ENCODE results near the gene MARCKSL1.

The MARCKSL1 gene

GRCh38 chr1:32352831-32353383, 16.9 kb upstream of the MARCKSL1 start:
- no peak for FAIRE-seq

GRCh38 chr1:32352239-32352745, 16.3 kb upstream of the MARCKSL1 start:
- FAIRE-seq, result no peak

- no peak for FAIRE-seq
Measured at GRCh38 chr1:32351399-32352238, 15.6 kb upstream of the MARCKSL1 start.

DNA sequence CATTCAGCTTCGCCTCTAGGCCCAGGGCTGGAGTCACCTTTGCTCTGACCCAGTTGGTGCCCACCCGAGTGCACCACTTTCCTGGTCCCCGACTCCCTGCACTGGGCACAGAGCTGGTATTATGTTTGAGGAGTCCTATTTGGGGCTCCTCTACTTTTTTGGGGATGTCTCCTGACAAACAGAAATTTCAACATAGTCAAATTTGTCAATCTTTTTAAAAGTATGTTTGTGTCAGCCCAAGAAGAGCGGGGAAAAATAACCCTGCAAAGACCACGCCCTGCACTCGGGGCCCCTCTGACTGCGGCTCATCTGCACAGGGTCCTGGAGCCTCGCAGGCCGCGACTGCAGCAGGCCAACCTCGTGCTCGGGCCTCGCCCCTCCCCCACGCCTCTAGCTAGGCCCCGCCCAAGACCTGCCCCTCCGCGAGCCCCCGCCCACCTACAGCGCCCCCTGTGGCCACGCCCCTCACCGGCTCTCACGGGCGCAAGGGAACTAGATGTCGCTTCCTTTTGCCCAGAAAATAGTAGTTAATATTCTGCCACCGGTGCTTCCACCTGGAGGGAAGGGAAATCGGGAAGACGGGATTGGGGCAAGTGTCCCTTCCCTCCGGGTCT, 14.9 kb upstream of the MARCKSL1 start:
- no peak for FAIRE-seq

- no peak for FAIRE-seq
Measured at GRCh38 chr1:32349211-32349708, 13.2 kb upstream of the MARCKSL1 start.

- FAIRE-seq, result no peak
Measured at GRCh38 chr1:32346532-32347157, 10.6 kb upstream of the MARCKSL1 start.

GRCh38 chr1:32345289-32345827, 9.3 kb upstream of the MARCKSL1 start:
- no peak for FAIRE-seq

GRCh38 chr1:32342704-32343103, 6.7 kb upstream of the MARCKSL1 start:
- no peak for FAIRE-seq

DNA sequence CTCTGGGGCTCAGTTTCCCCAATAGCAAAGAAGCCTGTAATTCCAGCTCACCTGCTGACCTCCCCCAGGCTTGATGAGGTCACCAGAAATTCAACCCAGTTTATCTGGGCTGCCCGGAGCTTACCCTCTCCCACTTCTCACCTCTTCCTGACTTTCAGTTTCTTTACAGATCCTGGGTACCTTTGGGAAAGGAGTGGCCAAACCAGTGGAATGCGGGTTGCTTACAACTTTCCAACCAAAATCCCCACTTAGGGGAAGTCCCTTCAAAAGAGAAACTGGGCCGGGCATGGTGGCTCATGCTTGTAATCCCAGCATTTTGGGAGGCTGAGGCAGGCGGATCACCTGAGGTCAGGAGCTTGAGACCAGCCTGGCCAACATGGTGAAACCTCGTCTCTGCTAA, 5.9 kb upstream of the MARCKSL1 start:
- FAIRE-seq, result no peak

GRCh38 chr1:32341186-32341757, 5.2 kb upstream of the MARCKSL1 start:
- no peak for FAIRE-seq

DNA sequence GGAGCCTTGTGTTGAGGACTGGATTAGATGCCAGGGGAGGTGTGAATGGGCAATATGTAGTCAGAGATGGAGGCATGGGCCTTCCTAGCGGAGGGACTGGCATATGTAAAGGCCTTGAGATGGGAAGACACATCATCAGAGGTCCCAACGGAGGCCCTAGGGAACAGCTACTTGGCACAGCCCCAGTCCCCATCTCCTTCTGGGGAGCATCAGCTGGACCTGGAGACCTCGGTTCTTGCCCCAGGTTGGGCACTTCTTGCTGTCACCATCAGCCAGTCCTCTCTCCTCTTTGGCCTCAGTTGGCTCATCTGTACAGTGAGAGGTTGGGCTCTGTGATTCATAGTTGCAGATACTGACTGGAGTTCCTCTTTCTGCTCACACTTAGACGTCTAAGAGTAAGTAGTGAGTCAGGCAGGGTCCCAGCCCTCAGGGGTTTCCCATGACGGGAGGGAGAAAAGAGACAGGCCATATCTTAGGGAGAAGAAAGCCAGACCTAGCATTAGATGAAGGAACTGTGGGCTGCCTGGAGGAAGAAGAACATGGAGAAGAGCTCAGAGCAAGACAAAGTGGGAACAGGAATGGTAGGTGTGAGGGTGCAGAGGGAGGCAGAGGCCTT, 3.4 kb upstream of the MARCKSL1 start:
- FAIRE-seq, result no peak

GRCh38 chr1:32338637-32339145, 2.7 kb upstream of the MARCKSL1 start:
- no peak for FAIRE-seq

DNA sequence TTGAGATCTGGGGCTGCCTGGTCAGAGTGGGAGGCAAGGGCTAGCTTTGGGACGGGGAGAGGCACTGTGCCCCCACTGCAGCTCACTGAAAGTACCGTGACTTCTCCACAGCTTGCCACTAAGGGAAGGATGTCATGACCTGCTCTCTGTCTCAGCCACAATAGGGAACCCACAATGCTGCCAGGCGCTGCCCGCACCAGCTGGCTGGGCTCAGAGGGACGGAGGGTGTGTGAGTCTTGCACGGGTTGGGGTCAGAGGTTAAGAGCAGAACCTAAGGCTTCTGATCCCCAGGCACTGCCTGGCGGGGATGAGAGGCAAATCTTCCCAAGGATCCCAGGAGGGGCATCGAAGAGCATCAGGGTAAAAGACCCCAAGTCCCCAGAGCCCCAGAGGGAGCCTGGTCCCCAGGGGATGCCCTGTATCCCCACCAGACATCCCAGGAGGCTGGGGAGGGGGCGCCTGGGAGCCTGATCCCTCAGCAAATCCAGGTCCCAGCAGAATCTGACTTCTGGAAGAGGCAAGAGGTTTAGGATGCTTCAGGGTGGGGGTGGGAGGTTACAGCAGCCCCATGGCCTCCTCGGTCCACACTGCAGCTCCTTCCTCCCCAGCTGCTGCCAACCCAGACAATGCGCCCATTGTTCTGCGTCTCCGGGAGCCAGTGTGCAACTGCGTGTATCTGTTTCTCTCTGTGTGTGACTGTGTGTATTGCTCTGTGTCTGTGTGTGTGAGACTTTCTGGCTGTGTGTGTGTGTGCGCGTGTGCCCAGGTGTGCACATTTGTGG, 2.0 kb upstream of the MARCKSL1 start:
- no peak for FAIRE-seq

- FAIRE-seq, result no peak
Measured at GRCh38 chr1:32336963-32337675, 1.1 kb upstream of the MARCKSL1 start.

GRCh38 chr1:32336591-32336932, 529 bp upstream of the MARCKSL1 start:
- no peak for FAIRE-seq

DNA sequence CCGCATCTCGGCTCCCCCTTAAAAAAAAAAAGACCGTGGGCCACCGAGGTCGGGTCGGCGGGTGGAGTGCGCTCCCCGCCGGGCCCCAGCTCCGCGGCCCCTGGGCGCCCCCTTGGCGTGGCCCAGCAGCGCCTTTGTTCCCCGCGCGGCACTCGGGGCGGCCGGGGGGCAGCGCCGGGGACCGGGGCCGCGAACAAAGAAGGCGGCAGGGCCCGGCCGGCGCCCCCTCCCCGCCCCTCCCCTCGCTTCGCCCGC, 571 bp downstream of the MARCKSL1 start:
- FAIRE-seq, result no peak

DNA sequence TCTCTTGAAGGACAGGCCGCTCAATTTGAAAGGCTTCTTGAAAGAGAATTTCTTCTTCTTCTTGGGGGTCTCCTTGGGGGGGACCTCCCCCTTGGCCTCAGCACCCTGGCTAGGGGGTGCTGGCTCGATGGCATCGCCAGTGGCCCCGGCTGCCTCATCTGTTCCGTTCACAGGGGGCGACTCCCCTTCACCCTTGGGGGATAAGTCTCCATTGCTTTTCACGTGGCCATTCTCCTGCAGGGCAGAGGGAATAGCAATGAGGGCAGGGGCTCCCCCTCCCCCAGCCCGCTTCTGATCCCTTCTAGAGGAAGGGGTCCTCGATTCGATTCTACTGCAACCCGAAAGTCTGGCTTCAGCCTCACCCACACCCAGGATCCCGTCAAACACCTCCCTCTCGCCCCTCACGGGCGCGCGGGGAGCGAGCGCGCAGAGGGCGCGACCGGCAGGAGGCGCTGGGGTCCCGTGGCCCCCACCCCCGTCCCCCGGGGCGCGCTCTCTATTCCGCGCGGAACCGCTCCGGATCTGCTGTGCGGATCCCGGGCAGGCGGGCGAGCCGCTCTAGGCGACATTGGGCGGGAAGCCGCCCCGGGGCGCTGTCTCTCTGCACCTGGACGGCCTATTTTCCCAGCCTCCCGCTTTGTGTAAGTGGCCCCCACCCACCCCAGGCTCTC, 1.0 kb downstream of the MARCKSL1 start:
- FAIRE-seq, result no peak

- FAIRE-seq, result no peak
Measured at GRCh38 chr1:32334274-32334861, 1.7 kb downstream of the MARCKSL1 start.

DNA sequence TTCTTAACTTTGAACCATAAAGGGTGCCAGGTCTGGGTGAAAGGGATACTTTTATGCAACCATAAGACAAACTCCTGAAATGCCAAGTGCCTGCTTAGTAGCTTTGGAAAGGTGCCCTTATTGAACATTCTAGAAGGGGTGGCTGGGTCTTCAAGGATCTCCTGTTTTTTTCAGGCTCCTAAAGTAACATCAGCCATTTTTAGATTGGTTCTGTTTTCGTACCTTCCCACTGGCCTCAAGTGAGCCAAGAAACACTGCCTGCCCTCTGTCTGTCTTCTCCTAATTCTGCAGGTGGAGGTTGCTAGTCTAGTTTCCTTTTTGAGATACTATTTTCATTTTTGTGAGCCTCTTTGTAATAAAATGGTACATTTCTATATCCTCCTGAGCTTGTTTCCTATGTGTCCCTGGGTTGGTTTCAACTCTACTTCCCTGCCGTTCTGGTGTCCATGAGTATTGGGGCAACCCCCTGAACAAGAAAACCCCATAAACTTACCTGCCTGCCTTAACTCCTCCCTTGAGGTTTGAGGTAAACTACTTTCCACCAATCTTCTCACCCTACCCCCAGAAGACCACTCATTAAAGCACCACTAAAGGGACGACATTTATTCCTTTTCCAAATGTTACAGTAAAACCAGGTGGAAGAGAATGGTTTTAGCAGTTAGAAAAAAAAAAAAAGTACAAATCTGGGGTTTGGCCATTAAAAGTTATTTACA, 2.6 kb downstream of the MARCKSL1 start:
- no peak for FAIRE-seq

Data from A204.1 (cell line).